RWPE1 (cell line): ENCODE data around the gene EIF4A2.

Source experiments
- CTCF ChIA-PET: fragments of 350-600 bp; sonication (Branson Sonifier 250); formaldehyde crosslinking; extraction: SDS; loops from one replicate; lab custom pipeline; 2021; lab: Yijun Ruan, JAX
- POLR2A ChIA-PET: fragments of 400-600 bp; formaldehyde crosslinking; extraction: SDS; loops from one replicate; lab custom pipeline; 2020; ENCODE audit warnings: antibody characterized with exemption; ENCODE audit not compliant: low non-redundant PET; lab: Yijun Ruan, JAX
- DNase-seq: peaks from one replicate; pipeline ENCODE4 v3.0.0; 2012; ENCODE audit warnings: low spot score
- H3K27ac ChIP-seq: fragments of 450-650 bp; 2 replicates; pipeline ENCODE4 v1.5.1; 2017
- TF ChIP-seq, protein P1 (sequence below): fragments of 450-650 bp; conservative IDR thresholded peaks from 2 replicates; pipeline ENCODE4 v1.5.1; 2017; ENCODE audit warnings: low read depth, mild to moderate bottlenecking

The EIF4A2 gene

DNA sequence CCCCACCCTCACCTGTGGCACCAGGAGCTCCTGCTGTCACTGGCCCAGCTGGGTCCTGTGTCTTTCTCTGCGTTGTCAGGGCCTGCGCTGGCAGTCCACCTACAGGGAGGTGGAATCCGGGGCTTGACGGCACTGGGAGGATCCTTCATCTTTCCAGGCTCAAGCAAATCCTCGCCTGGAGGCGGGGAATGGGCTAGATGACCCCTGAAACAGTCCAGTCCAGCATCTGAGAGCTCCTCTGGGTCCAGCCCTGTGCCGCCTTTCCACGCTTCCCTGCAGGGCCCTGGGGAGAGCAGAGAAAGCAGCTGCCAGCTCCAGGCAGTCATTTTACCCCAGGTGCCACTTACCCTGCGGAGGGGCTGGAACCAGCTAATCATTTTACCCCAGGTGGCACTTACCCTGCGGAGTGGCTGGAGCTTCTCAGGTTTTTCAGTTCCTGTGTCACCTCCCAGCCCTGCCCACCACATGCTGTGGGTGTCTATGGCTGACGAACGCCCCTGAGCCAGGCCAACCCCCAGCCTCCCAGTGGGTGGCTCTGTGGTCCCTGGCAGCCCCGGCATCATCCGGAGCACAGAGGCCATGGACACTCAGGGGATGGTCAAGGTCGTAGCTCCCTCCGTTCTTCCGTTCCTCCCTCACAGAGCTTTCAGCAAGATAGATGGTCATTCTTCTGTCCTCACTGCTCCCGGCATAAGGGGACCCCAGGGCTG, 41.2 kb downstream of the EIF4A2 start:
- H3K27ac ChIP-seq = no peak overlapping the region
- ChIA-PET CTCF (interaction anchor here (0.6 to 1.5 kb wide), 2 partner anchors 40 to 208 kb away, joined by 3 to 5 read pairs; no protein-coding TSS in a partner anchor), POLR2A (no interaction called here)
- DNase-seq = no peak
- TF ChIP-seq, protein P1, sequence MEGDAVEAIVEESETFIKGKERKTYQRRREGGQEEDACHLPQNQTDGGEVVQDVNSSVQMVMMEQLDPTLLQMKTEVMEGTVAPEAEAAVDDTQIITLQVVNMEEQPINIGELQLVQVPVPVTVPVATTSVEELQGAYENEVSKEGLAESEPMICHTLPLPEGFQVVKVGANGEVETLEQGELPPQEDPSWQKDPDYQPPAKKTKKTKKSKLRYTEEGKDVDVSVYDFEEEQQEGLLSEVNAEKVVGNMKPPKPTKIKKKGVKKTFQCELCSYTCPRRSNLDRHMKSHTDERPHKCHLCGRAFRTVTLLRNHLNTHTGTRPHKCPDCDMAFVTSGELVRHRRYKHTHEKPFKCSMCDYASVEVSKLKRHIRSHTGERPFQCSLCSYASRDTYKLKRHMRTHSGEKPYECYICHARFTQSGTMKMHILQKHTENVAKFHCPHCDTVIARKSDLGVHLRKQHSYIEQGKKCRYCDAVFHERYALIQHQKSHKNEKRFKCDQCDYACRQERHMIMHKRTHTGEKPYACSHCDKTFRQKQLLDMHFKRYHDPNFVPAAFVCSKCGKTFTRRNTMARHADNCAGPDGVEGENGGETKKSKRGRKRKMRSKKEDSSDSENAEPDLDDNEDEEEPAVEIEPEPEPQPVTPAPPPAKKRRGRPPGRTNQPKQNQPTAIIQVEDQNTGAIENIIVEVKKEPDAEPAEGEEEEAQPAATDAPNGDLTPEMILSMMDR = no peak

DNA sequence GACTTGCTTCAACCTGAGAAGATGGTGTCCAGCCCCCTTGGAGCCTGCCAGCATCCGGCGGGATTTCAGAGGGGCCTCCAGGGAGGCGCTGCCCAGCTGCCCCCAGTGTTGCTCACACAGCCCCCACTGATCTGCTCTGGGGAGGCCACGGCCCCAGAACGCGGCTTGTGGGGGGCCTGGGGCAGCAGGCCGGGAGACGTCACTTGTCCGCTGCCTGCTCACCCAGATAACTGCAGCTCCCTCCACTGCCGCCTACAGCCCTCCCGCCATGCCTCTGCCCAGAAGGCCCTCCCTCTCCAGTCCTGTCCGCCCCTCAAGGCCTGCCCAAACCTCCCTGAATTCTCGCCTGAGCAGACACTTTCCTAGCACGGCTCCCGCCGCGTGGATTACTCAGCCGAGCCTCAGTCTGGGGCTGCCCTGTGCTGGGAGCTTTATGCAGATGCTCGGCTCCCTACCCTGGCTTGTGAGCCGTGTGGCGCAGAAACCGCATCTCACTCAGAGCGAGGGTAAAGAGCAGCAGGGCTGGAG, 42.0 kb downstream of the EIF4A2 start:
- POLR2A ChIA-PET = no interaction called here
- DNase-seq = no peak
- TF ChIP-seq, protein P1 = no peak
- CTCF ChIA-PET = interaction anchor here (1.5 kb wide), 1 partner anchor 208 kb away, joined by 5 read pairs; no protein-coding TSS in a partner anchor
- H3K27ac ChIP-seq = no peak overlapping the region

DNA sequence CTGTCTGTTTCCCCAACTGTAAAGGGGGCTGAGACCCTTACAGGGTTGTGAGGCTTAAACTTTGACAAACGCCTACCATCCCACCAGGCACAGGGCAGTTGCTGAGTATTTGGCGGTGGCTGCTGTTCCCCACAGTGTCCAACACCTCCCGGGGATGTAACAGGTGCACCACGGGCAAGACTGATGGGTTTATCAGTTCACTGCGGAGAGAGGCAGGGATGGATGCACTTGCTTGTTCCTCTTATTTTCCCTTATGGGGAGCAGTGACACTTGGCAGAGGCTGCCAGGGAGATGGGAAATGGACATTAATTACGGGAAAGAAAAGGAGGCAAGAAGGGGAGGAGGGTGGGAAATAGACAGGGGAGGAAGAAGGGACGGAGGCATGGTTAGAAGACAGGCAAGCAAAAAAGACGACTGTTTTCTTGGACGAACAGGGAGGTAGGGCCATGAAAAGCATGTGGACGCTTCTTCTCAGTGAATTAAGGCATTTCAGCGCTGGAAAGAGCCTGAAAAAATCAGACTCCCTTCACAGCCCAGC, 42.6 kb downstream of the EIF4A2 start:
- ChIA-PET POLR2A (no interaction called here), CTCF (no interaction called here)
- TF ChIP-seq, protein P1 = no peak
- H3K27ac ChIP-seq = no peak overlapping the region
- no peak for DNase-seq

DNA sequence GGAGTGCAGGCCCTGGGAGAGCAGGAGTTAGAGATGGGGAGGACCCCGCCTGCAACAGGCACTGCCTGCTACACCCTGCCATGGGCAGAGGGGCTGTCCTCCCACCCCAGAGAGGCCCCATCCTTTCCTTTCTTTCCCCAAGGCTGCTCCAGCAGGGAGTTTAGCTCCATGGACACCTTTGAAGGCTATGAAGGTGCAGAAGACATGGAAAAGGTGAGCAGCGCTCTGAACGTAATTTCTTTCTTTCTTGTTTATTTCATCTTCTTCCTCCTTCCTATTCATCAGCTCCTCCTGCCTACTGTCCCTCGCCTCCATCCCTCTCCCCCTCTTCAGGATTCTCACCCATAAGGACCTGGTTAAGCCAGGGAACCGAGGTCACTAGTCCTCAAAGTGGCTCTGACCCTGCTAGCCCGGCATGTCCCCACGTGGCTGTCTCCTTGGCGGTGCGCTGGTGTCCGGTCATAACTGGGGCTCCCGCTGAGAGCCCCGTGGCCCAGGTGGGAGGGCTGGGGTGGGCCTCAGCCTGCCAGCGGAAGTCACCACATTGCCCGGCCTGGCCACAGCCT, 43.1 kb downstream of the EIF4A2 start:
- ChIA-PET POLR2A (no interaction called here), CTCF (interaction anchor here (0.6 to 0.8 kb wide), 2 partner anchors 208 to 236 kb away, joined by 3 to 4 read pairs; no protein-coding TSS in a partner anchor)
- TF ChIP-seq, protein P1 = no peak
- no peak for DNase-seq
- H3K27ac ChIP-seq = no peak overlapping the region

DNA sequence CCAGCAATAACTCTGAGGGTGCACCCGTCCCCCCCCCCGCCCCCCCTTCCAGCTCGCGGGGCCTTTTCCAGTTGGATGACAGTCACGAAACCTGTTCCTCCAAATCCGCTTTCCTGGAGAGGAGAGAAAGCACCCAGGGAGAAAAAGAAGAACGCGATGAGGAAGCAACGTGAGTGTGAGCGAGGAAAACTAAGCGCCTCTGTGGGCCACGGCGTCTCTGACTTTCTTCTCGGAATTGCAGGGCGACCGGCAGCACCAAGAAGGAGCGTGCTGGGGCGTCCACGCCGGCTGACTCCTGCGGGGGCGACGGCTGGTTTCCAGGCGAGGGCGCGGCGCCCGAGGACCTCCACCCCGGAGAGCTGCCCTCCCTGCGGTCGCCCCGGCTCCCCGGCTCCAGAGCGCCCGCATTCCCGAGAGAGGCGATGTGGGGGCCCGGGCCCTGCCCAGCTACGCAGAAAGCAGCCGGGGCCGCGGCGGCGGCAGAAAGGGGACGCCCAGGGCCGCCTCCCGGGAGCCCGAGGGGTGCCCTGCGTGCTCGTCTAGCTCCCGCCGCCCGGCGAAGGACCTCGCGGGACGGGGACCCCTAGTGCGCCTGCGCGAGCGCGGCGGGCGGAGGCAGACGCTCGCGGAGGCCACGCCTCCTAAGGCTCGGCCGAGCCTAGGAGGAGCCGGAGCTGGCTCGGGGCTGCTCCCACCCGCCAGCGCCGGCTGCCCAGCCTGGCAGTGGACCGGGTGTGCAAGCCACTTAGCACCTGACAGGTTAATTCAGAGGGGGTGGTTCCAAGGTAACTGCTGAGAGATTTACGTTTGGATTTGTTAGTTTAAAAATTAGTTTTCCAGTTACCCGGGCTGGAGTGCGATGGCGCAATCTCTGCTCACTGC, 43.8 kb downstream of the EIF4A2 start:
- ChIA-PET POLR2A (no interaction called here), CTCF (interaction anchor here (0.6 to 2.1 kb wide), 6 partner anchors 177 to 1195 kb away, joined by 3 to 8 read pairs (median 4); no protein-coding TSS in a partner anchor)
- DNase-seq = peak; percentile 98
- TF ChIP-seq, protein P1 = no peak
- no peak overlapping the region for H3K27ac ChIP-seq

DNA sequence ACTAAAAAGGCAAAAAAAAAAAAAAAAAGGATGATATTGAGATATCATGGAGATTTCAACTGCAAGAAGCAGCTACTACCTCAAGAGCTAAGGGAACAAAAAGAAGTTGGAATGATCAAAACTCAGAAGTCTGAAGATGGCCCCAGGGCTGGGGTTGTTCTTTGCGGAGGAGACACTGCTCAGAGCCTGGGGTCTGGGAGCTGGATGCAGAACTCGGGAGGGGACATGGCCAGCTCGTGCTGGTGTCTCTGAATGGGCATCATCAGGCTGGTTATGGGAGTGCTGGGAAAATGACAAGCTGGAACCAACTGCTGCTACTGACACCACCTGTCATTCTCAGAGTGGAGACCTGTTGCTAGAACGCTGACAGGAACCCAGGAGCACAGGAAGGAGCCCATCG, 45.0 kb downstream of the EIF4A2 start:
- TF ChIP-seq, protein P1 = no peak
- CTCF ChIA-PET = interaction anchor here (0.6 to 2.1 kb wide), 5 partner anchors 211 to 1196 kb away, joined by 3 to 8 read pairs (median 5); no protein-coding TSS in a partner anchor
- POLR2A ChIA-PET = no interaction called here
- no peak for DNase-seq
- H3K27ac ChIP-seq = no peak overlapping the region
